Endothelial cell (in vitro differentiated cells): ENCODE results near the gene RASL10B. TPM values are rescaled to one million over a fixed set of nuclear protein-coding genes. Genes with fewer than 3 reads are reported as not detected.

Experiments used
- DNase-seq: peaks from one replicate; pipeline ENCODE4 v3.0.0; 2021; ENCODE audit warnings: low spot score
- H3K27ac Mint-ChIP-seq: one replicate; pipeline ENCODE4 v1.8.0; 2021; ENCODE audit warnings: mixed read lengths, inconsistent platforms; ENCODE audit not compliant: unreplicated experiment
- H3K27me3 Mint-ChIP-seq: one replicate; pipeline ENCODE4 v1.8.0; 2021; ENCODE audit warnings: mild to moderate bottlenecking, moderate library complexity, mixed read lengths, inconsistent platforms; ENCODE audit not compliant: unreplicated experiment
- H3K36me3 Mint-ChIP-seq: one replicate; pipeline ENCODE4 v1.8.0; 2021; ENCODE audit warnings: mild to moderate bottlenecking, low read depth, mixed read lengths, inconsistent platforms; ENCODE audit not compliant: unreplicated experiment
- H3K4me1 Mint-ChIP-seq: one replicate; pipeline ENCODE4 v1.8.0; 2021; ENCODE audit warnings: mild to moderate bottlenecking, mixed read lengths, inconsistent platforms; ENCODE audit not compliant: unreplicated experiment
- H3K4me3 Mint-ChIP-seq: one replicate; pipeline ENCODE4 v1.8.0; 2021; ENCODE audit warnings: mild to moderate bottlenecking, mixed read lengths, inconsistent platforms; ENCODE audit not compliant: unreplicated experiment
- H3K9me3 Mint-ChIP-seq: one replicate; pipeline ENCODE4 v1.8.0; 2021; ENCODE audit warnings: mixed read lengths, inconsistent platforms; ENCODE audit not compliant: unreplicated experiment
- total RNA-seq: library from RNA; stranded (reverse); fragmentation: NEBNext Ultra II Directional; extraction: Animal tissue kit (Norgen Biotek cat#: 25700); gene quantifications from one replicate; pipeline ENCODE4 v1.2.1, GENCODE V29; 2021; ENCODE audit not compliant: unreplicated experiment
- TF ChIP-seq, protein P1 (sequence below): fragments of 200-600 bp; sonication (generic); IDR thresholded peaks from one replicate; pipeline ENCODE4 v1.5.0; 2021; ENCODE audit warnings: antibody characterized with exemption; ENCODE audit not compliant: unreplicated experiment

Gene RASL10B
- total RNA-seq, 1 donor from 2014 or later: 1.7 TPM

DNA sequence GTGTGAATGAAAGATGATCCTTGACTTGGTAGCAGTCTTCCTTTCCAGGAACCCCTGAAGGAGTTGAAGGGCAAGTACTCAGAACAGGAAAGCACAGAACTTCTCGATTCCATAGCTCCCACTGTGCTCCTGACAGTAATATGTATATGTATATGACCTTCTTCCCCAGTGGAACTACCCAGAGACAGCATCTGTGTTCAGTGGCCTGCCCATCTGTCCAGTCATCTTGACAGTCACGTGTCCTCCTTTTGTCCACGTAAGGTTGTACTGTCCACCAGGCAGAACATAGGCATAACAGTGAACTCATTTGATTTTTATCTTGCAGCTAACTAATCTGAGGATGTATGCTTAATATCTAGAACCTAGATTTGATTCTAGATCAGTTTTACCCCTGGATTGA, 37.8 kb upstream of the RASL10B start:
- Mint-ChIP-seq H3K27me3 (no peaks in the 10 kb centered on the region), H3K27ac (no peak overlapping the region), H3K4me1 (no peaks in the 10 kb centered on the region), H3K9me3 (no peaks in the 10 kb centered on the region), H3K4me3 (no peak overlapping the region), H3K36me3 (peaks cover 8% of the 10 kb centered on the region)
- TF ChIP-seq, protein P1, sequence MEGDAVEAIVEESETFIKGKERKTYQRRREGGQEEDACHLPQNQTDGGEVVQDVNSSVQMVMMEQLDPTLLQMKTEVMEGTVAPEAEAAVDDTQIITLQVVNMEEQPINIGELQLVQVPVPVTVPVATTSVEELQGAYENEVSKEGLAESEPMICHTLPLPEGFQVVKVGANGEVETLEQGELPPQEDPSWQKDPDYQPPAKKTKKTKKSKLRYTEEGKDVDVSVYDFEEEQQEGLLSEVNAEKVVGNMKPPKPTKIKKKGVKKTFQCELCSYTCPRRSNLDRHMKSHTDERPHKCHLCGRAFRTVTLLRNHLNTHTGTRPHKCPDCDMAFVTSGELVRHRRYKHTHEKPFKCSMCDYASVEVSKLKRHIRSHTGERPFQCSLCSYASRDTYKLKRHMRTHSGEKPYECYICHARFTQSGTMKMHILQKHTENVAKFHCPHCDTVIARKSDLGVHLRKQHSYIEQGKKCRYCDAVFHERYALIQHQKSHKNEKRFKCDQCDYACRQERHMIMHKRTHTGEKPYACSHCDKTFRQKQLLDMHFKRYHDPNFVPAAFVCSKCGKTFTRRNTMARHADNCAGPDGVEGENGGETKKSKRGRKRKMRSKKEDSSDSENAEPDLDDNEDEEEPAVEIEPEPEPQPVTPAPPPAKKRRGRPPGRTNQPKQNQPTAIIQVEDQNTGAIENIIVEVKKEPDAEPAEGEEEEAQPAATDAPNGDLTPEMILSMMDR: no peak
- DNase-seq: no peak

DNA sequence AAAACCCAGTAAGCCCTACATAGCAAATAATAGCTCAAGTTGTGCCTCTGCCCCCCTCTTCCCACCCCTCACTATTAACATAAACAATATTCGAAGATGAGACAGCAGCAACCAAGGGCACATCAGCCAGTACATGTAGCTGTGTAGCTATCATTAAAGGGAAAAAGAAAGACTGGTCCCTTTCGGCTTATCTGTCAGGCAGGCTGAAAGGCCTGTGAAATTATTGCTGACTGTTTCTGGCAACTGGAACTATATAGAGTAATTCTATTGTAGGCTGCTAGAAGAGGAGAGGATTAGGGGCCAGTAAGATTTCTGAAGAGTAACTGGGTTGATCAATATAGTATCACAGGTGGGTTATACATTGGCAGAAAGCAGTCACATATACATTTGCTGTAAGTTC, 36.5 kb upstream of the RASL10B start:
- DNase-seq: no peak
- Mint-ChIP-seq H3K4me1 (no peaks in the 10 kb centered on the region), H3K27ac (no peak overlapping the region), H3K9me3 (no peaks in the 10 kb centered on the region), H3K27me3 (no peaks in the 10 kb centered on the region), H3K36me3 (peaks cover 8% of the 10 kb centered on the region), H3K4me3 (no peak overlapping the region)
- TF ChIP-seq, protein P1: no peak

- DNase-seq: no peak
- Mint-ChIP-seq H3K27ac (no peak overlapping the region), H3K4me1 (no peaks in the 10 kb centered on the region), H3K4me3 (no peak overlapping the region), H3K9me3 (no peaks in the 10 kb centered on the region), H3K27me3 (no peaks in the 10 kb centered on the region), H3K36me3 (peaks cover 8% of the 10 kb centered on the region)
- TF ChIP-seq, protein P1: no peak
Measured at GRCh38 chr17:35695613-35696012, 35.8 kb upstream of the RASL10B start.

DNA sequence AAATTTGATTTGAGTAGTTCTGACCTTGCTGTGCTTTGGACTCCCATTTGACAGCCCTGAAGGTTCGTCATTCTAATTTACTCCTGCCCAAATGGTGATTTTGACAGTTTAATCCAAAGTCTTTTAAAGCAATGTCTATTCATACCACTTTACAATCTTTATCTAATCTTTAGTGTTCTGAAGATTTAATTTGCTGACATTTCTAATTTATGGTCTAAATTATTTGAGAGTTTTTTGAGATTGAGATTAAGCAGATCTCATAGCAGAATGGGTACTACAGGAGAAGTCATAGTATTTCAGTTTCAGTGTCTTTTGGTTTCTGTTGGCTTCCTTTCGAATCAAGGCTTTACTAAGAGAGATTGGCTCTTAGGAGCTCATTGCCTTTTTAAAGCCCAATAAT, 32.6 kb upstream of the RASL10B start:
- Mint-ChIP-seq H3K27ac (no peak overlapping the region), H3K4me1 (no peaks in the 10 kb centered on the region), H3K9me3 (no peaks in the 10 kb centered on the region), H3K27me3 (peaks cover 3% of the 10 kb centered on the region), H3K4me3 (no peak overlapping the region), H3K36me3 (peaks cover 23% of the 10 kb centered on the region)
- no peak for DNase-seq
- TF ChIP-seq, protein P1: no peak

- Mint-ChIP-seq H3K4me3 (no peak overlapping the region), H3K27ac (no peak overlapping the region), H3K9me3 (no peaks in the 10 kb centered on the region), H3K27me3 (peaks cover 3% of the 10 kb centered on the region), H3K36me3 (peaks cover 25% of the 10 kb centered on the region), H3K4me1 (no peaks in the 10 kb centered on the region)
- TF ChIP-seq, protein P1: no peak
- DNase-seq: no peak
Measured at GRCh38 chr17:35700150-35700549, 31.3 kb upstream of the RASL10B start.
